HepG2 (cell line): ENCODE measurements around the gene TNFSF13. TPM values are rescaled to one million over a fixed set of nuclear protein-coding genes. Genes with fewer than 3 reads are reported as not detected.
A peak's percentile ranks its signal among the peaks of the same experiment; 100 is the strongest.

Experiments
- MEF2D ChIP-seq: sonication (generic); formaldehyde crosslinking; IDR thresholded peaks from 2 replicates; pipeline ENCODE4 v1.5.1; 2020; ENCODE audit warnings: mild to moderate bottlenecking, missing genetic modification reagents
- PPARG ChIP-seq: conservative IDR thresholded peaks from 2 replicates; pipeline ENCODE4 v1.6.1; 2016; ENCODE audit warnings: missing biosample characterization, missing genetic modification reagents
- RNF2 ChIP-seq: fragments of 450-650 bp; conservative IDR thresholded peaks from 2 replicates; pipeline ENCODE4 v1.6.1; 2016; ENCODE audit warnings: low read depth
- SUZ12 ChIP-seq: fragments of 150-350 bp; IDR thresholded peaks from 2 replicates; pipeline ENCODE4 v1.6.1; 2014; ENCODE audit warnings: low read depth, low read length
- TCF7 ChIP-seq: sonication (generic); IDR thresholded peaks from 2 replicates; pipeline ENCODE4 v1.6.1; 2016; ENCODE audit warnings: antibody characterized with exemption, low read depth
- TP53 ChIP-seq: sonication (generic); formaldehyde crosslinking; conservative IDR thresholded peaks from 2 replicates; pipeline ENCODE4 v1.4.0; 2020; ENCODE audit warnings: missing genetic modification reagents
- ZKSCAN1 ChIP-seq: fragments of 150-350 bp; IDR thresholded peaks from 2 replicates; pipeline ENCODE4 v1.6.1; 2014; ENCODE audit warnings: low read length
- ZNF121 ChIP-seq: sonication (generic); formaldehyde crosslinking; IDR thresholded peaks from 2 replicates; pipeline ENCODE4 v1.5.0; 2020; ENCODE audit warnings: mild to moderate bottlenecking, missing genetic modification reagents
- ZNF276 ChIP-seq: sonication (generic); formaldehyde crosslinking; IDR thresholded peaks from 2 replicates; pipeline ENCODE4 v1.4.0; 2020; ENCODE audit warnings: mild to moderate bottlenecking, low read depth, missing genetic modification reagents
- ZNF343 ChIP-seq: sonication (generic); formaldehyde crosslinking; IDR thresholded peaks from 2 replicates; pipeline ENCODE4 v1.4.0; 2020; ENCODE audit warnings: mild to moderate bottlenecking, missing genetic modification reagents
- ZNF580 ChIP-seq: IDR thresholded peaks from 2 replicates; pipeline ENCODE4 v1.6.1; 2016; ENCODE audit warnings: low read depth, borderline replicate concordance
- polyA plus RNA-seq, 8 experiments: library from polyadenylated mRNA; depleted of rRNA in 3 of 8; stranded (reverse) in 7 of 8; unstranded in 1 of 8; fragments of >200 nt; fragmentation: Illumina TruSeq in 4 of 8; extraction: Trizol in 4 of 8; gene quantifications; 2 replicates each; pipeline versions ENCODE4 v1.2.1 to v1.2.3, GENCODE V29; 2011 to 2016; ENCODE audit warnings: low read depth in 4 of 8, missing spikeins in 1 of 8, mixed read lengths in 1 of 8; ENCODE audit not compliant: insufficient read depth in 1 of 8
- total RNA-seq, 5 experiments: library from RNA; depleted of rRNA; stranded (reverse); fragments of >200 nt; fragmentation: Illumina TruSeq; extraction: Trizol; gene quantifications; 2 replicates each; pipeline ENCODE4 v1.2.3, GENCODE V29; 2016; ENCODE audit warnings: low read depth in 1 of 5
- TF ChIP-seq, protein P1 (sequence below), 2 experiments: sonication (generic) in 1 of 2; formaldehyde crosslinking in 1 of 2; IDR thresholded peaks; 2 replicates each; pipeline versions ENCODE4 v1.5.1 to v1.6.1; 2011 to 2020; ENCODE audit warnings: borderline replicate concordance in 1 of 2, low read depth in 1 of 2, low read length in 1 of 2, mild to moderate bottlenecking in 1 of 2, missing genetic modification reagents in 1 of 2, moderate library complexity in 1 of 2
- TF ChIP-seq, protein P2 (sequence below): sonication (generic); formaldehyde crosslinking; conservative IDR thresholded peaks from 2 replicates; pipeline ENCODE4 v1.8.1; 2023; ENCODE audit warnings: missing genetic modification reagents
- TF ChIP-seq, protein P3 (sequence below): sonication (generic); formaldehyde crosslinking; IDR thresholded peaks from 2 replicates; pipeline ENCODE4 v1.8.0; 2022; ENCODE audit warnings: missing genetic modification reagents, low read depth, mild to moderate bottlenecking, borderline replicate concordance
- TF ChIP-seq, protein P4 (sequence below): sonication (generic); formaldehyde crosslinking; IDR thresholded peaks from 2 replicates; pipeline ENCODE4 v1.4.0; 2020; ENCODE audit warnings: missing genetic modification reagents
- TF ChIP-seq, protein P5 (sequence below): sonication (generic); formaldehyde crosslinking; IDR thresholded peaks from 2 replicates; pipeline ENCODE4 v1.4.0; 2020; ENCODE audit warnings: missing genetic modification reagents, borderline replicate concordance
- TF ChIP-seq, protein P6 (sequence below): sonication (generic); formaldehyde crosslinking; IDR thresholded peaks from 2 replicates; pipeline ENCODE4 v1.4.0; 2020; ENCODE audit warnings: missing genetic modification reagents, borderline replicate concordance

Gene TNFSF13
- total and polyA plus RNA-seq, 2 of the 13 experiments (the other 11 are each of a cell fraction or from before 2014, with no cell fraction given), result 2.5 to 3.3 TPM

- TF ChIP-seq, protein P1, sequence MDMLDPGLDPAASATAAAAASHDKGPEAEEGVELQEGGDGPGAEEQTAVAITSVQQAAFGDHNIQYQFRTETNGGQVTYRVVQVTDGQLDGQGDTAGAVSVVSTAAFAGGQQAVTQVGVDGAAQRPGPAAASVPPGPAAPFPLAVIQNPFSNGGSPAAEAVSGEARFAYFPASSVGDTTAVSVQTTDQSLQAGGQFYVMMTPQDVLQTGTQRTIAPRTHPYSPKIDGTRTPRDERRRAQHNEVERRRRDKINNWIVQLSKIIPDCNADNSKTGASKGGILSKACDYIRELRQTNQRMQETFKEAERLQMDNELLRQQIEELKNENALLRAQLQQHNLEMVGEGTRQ (IDR thresholded peaks at IDR 0.05; ENCODE audit: low read depth, low read length), result peak; percentile 94
- TF ChIP-seq, protein P1 (CRISPR knock-in tag; IDR thresholded peaks at IDR 0.05; ENCODE audit: borderline replicate concordance), result peak; percentile 97; the same call in 1 of the 2 replicates
- TF ChIP-seq, protein P2, sequence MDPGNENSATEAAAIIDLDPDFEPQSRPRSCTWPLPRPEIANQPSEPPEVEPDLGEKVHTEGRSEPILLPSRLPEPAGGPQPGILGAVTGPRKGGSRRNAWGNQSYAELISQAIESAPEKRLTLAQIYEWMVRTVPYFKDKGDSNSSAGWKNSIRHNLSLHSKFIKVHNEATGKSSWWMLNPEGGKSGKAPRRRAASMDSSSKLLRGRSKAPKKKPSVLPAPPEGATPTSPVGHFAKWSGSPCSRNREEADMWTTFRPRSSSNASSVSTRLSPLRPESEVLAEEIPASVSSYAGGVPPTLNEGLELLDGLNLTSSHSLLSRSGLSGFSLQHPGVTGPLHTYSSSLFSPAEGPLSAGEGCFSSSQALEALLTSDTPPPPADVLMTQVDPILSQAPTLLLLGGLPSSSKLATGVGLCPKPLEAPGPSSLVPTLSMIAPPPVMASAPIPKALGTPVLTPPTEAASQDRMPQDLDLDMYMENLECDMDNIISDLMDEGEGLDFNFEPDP (CRISPR knock-in tag), result no peak
- TF ChIP-seq TP53 (CRISPR knock-in tag) (no peak), PPARG (CRISPR knock-in tag) (peak; percentile 41; the same call in 1 of the 2 replicates), ZNF343 (peak; percentile 91; the same call in 1 of the 2 replicates), RNF2 (peak; percentile 94), ZNF276 (CRISPR knock-in tag) (peak; percentile 81; the same call in 1 of the 2 replicates), ZNF580 (CRISPR knock-in tag) (peak; percentile 65; the same call in 1 of the 2 replicates), SUZ12 (no peak), ZKSCAN1 (no peak), MEF2D (CRISPR knock-in tag) (peak; percentile 49; the same call in 1 of the 2 replicates), TCF7 (no peak), ZNF121 (CRISPR knock-in tag) (no peak)
- TF ChIP-seq, protein P3, sequence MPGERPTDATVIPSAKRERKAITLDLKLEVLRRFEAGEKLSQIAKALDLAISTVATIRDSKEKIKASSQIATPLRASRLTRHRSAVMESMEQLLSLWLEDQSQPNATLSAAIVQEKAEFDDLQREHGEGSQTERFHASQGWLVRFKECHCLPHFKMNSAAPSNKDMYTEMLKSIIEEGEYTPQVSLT (CRISPR knock-in tag), result no peak; the same call in 1 of the 2 replicates
- TF ChIP-seq, protein P4, sequence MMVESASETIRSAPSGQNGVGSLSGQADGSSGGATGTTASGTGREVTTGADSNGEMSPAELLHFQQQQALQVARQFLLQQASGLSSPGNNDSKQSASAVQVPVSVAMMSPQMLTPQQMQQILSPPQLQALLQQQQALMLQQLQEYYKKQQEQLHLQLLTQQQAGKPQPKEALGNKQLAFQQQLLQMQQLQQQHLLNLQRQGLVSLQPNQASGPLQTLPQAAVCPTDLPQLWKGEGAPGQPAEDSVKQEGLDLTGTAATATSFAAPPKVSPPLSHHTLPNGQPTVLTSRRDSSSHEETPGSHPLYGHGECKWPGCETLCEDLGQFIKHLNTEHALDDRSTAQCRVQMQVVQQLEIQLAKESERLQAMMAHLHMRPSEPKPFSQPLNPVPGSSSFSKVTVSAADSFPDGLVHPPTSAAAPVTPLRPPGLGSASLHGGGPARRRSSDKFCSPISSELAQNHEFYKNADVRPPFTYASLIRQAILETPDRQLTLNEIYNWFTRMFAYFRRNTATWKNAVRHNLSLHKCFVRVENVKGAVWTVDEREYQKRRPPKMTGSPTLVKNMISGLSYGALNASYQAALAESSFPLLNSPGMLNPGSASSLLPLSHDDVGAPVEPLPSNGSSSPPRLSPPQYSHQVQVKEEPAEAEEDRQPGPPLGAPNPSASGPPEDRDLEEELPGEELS (CRISPR knock-in tag), result 0 out of 2 replicates have a peak, but pooled peaks have one; percentile 52
- TF ChIP-seq, protein P5, sequence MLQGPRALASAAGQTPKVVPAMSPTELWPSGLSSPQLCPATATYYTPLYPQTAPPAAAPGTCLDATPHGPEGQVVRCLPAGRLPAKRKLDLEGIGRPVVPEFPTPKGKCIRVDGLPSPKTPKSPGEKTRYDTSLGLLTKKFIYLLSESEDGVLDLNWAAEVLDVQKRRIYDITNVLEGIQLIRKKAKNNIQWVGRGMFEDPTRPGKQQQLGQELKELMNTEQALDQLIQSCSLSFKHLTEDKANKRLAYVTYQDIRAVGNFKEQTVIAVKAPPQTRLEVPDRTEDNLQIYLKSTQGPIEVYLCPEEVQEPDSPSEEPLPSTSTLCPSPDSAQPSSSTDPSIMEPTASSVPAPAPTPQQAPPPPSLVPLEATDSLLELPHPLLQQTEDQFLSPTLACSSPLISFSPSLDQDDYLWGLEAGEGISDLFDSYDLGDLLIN (CRISPR knock-in tag), result peak; percentile 53; the same call in 1 of the 2 replicates
- TF ChIP-seq, protein P6, sequence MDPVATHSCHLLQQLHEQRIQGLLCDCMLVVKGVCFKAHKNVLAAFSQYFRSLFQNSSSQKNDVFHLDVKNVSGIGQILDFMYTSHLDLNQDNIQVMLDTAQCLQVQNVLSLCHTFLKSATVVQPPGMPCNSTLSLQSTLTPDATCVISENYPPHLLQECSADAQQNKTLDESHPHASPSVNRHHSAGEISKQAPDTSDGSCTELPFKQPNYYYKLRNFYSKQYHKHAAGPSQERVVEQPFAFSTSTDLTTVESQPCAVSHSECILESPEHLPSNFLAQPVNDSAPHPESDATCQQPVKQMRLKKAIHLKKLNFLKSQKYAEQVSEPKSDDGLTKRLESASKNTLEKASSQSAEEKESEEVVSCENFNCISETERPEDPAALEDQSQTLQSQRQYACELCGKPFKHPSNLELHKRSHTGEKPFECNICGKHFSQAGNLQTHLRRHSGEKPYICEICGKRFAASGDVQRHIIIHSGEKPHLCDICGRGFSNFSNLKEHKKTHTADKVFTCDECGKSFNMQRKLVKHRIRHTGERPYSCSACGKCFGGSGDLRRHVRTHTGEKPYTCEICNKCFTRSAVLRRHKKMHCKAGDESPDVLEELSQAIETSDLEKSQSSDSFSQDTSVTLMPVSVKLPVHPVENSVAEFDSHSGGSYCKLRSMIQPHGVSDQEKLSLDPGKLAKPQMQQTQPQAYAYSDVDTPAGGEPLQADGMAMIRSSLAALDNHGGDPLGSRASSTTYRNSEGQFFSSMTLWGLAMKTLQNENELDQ, result no peak
Observed at GRCh38 chr17:7572338-7572587, 13.7 kb downstream of the TNFSF13 start (continued).
